ENCODE measurements around the gene AUTS2. TPM values are rescaled to one million over a fixed set of nuclear protein-coding genes. Genes with fewer than 3 reads are reported as not detected.

Gene AUTS2
- total and polyA plus RNA-seq, 2 of the 8 experiments (the other 6 are each of a cell fraction or from before 2014, with no cell fraction given): 25.9 to 101 TPM

- TF ChIP-seq, protein P1, sequence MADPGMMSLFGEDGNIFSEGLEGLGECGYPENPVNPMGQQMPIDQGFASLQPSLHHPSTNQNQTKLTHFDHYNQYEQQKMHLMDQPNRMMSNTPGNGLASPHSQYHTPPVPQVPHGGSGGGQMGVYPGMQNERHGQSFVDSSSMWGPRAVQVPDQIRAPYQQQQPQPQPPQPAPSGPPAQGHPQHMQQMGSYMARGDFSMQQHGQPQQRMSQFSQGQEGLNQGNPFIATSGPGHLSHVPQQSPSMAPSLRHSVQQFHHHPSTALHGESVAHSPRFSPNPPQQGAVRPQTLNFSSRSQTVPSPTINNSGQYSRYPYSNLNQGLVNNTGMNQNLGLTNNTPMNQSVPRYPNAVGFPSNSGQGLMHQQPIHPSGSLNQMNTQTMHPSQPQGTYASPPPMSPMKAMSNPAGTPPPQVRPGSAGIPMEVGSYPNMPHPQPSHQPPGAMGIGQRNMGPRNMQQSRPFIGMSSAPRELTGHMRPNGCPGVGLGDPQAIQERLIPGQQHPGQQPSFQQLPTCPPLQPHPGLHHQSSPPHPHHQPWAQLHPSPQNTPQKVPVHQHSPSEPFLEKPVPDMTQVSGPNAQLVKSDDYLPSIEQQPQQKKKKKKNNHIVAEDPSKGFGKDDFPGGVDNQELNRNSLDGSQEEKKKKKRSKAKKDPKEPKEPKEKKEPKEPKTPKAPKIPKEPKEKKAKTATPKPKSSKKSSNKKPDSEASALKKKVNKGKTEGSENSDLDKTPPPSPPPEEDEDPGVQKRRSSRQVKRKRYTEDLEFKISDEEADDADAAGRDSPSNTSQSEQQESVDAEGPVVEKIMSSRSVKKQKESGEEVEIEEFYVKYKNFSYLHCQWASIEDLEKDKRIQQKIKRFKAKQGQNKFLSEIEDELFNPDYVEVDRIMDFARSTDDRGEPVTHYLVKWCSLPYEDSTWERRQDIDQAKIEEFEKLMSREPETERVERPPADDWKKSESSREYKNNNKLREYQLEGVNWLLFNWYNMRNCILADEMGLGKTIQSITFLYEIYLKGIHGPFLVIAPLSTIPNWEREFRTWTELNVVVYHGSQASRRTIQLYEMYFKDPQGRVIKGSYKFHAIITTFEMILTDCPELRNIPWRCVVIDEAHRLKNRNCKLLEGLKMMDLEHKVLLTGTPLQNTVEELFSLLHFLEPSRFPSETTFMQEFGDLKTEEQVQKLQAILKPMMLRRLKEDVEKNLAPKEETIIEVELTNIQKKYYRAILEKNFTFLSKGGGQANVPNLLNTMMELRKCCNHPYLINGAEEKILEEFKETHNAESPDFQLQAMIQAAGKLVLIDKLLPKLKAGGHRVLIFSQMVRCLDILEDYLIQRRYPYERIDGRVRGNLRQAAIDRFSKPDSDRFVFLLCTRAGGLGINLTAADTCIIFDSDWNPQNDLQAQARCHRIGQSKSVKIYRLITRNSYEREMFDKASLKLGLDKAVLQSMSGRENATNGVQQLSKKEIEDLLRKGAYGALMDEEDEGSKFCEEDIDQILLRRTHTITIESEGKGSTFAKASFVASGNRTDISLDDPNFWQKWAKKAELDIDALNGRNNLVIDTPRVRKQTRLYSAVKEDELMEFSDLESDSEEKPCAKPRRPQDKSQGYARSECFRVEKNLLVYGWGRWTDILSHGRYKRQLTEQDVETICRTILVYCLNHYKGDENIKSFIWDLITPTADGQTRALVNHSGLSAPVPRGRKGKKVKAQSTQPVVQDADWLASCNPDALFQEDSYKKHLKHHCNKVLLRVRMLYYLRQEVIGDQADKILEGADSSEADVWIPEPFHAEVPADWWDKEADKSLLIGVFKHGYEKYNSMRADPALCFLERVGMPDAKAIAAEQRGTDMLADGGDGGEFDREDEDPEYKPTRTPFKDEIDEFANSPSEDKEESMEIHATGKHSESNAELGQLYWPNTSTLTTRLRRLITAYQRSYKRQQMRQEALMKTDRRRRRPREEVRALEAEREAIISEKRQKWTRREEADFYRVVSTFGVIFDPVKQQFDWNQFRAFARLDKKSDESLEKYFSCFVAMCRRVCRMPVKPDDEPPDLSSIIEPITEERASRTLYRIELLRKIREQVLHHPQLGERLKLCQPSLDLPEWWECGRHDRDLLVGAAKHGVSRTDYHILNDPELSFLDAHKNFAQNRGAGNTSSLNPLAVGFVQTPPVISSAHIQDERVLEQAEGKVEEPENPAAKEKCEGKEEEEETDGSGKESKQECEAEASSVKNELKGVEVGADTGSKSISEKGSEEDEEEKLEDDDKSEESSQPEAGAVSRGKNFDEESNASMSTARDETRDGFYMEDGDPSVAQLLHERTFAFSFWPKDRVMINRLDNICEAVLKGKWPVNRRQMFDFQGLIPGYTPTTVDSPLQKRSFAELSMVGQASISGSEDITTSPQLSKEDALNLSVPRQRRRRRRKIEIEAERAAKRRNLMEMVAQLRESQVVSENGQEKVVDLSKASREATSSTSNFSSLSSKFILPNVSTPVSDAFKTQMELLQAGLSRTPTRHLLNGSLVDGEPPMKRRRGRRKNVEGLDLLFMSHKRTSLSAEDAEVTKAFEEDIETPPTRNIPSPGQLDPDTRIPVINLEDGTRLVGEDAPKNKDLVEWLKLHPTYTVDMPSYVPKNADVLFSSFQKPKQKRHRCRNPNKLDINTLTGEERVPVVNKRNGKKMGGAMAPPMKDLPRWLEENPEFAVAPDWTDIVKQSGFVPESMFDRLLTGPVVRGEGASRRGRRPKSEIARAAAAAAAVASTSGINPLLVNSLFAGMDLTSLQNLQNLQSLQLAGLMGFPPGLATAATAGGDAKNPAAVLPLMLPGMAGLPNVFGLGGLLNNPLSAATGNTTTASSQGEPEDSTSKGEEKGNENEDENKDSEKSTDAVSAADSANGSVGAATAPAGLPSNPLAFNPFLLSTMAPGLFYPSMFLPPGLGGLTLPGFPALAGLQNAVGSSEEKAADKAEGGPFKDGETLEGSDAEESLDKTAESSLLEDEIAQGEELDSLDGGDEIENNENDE (IDR thresholded peaks at IDR 0.05; ENCODE audit: insufficient replicate concordance, low read length): no peak
- TF ChIP-seq TCF12 (IDR thresholded peaks at IDR 0.05; ENCODE audit: low read depth, low read length): no peak
- no peak for TF ChIP-seq CTBP2 (IDR thresholded peaks at IDR 0.05; ENCODE audit: borderline replicate concordance, insufficient read depth, insufficient read length, low read length)
- TF ChIP-seq FOSL1 (IDR thresholded peaks at IDR 0.05; ENCODE audit: insufficient read depth, low read depth, low read length): no peak
- TF ChIP-seq HDAC2 (IDR thresholded peaks at IDR 0.05; ENCODE audit: borderline replicate concordance in 1 of 2, low read depth in 2 of 2, low read length in 2 of 2): no peak
Measured at GRCh38 chr7:70739646-70740210, 1141.5 kb downstream of the AUTS2 start (continued).
